Measurements from ENCODE around the gene TBXAS1. TPM values are rescaled to one million over a fixed set of nuclear protein-coding genes. Genes with fewer than 3 reads are reported as not detected.

Gene TBXAS1
- total and polyA plus RNA-seq, 4 donors = 19.6 to 126 (median 55.2) TPM

GRCh38 chr7:139984642-139985539 lies 155.8 kb downstream of the TBXAS1 start:
- Histone ChIP-seq H3K9ac (ENCODE audit: insufficient read depth in 1 of 2, low read length in 2 of 2) (no peak overlapping the region), H3K9me3 (ENCODE audit: control insufficient read depth in 4 of 4, insufficient read depth in 3 of 4, low read length in 3 of 4) (no peaks in the 10 kb centered on the region), H3K4me1 (ENCODE audit: control insufficient read depth in 5 of 5, insufficient read depth in 5 of 5, low read length in 5 of 5) (peaks cover 0 to 25% (median 6%) of the 10 kb centered on the region in 5 donors), H3K36me3 (ENCODE audit: control insufficient read depth in 4 of 4, insufficient read depth in 4 of 4, low read length in 4 of 4) (no peaks in the 10 kb centered on the region), H3K4me3 (no peak overlapping the region), H3K27me3 (ENCODE audit: control insufficient read depth in 3 of 3, insufficient read depth in 3 of 3, low read length in 2 of 3) (no peaks in the 10 kb centered on the region), H3K27ac (ENCODE audit: low read depth in 1 of 2, low read length in 1 of 2) (no peak overlapping the region)
- WGBS, 2 donors = 83 to 87% methylated on average over 8 of the region's 8 CpGs
- TF ChIP-seq CTCF (IDR thresholded peaks at IDR 0.05; ENCODE audit: control extremely low read depth, extremely low read depth) = no peak
- ATAC-seq (ENCODE audit: insufficient read depth, low FRiP score) (no peak), DNase-seq (no peak)

- Histone ChIP-seq H3K9ac (ENCODE audit: insufficient read depth in 1 of 2, low read length in 2 of 2) (no peak overlapping the region), H3K4me1 (ENCODE audit: control insufficient read depth in 5 of 5, insufficient read depth in 5 of 5, low read length in 5 of 5) (peaks cover 0 to 25% (median 4%) of the 10 kb centered on the region in 5 donors), H3K4me3 (no peak overlapping the region), H3K27me3 (ENCODE audit: control insufficient read depth in 3 of 3, insufficient read depth in 3 of 3, low read length in 2 of 3) (no peaks in the 10 kb centered on the region), H3K27ac (ENCODE audit: low read depth in 1 of 2, low read length in 1 of 2) (no peak overlapping the region), H3K36me3 (ENCODE audit: control insufficient read depth in 4 of 4, insufficient read depth in 4 of 4, low read length in 4 of 4) (no peaks in the 10 kb centered on the region), H3K9me3 (ENCODE audit: control insufficient read depth in 4 of 4, insufficient read depth in 3 of 4, low read length in 3 of 4) (no peaks in the 10 kb centered on the region)
- TF ChIP-seq CTCF (IDR thresholded peaks at IDR 0.05; ENCODE audit: control extremely low read depth, extremely low read depth) = no peak
- DNase-seq (no peak), ATAC-seq (ENCODE audit: insufficient read depth, low FRiP score) (no peak)
- 95 to 98% methylated on average over 10 of the region's 10 CpGs for WGBS, 2 donors
Observed at GRCh38 chr7:139985811-139986210, 156.7 kb downstream of the TBXAS1 start.

GRCh38 chr7:139987691-139988516 lies 158.8 kb downstream of the TBXAS1 start:
- TF ChIP-seq CTCF (IDR thresholded peaks at IDR 0.05; ENCODE audit: control extremely low read depth, extremely low read depth) = no peak
- Histone ChIP-seq H3K27me3 (ENCODE audit: control insufficient read depth in 3 of 3, insufficient read depth in 3 of 3, low read length in 2 of 3) (no peaks in the 10 kb centered on the region), H3K27ac (ENCODE audit: low read depth in 1 of 2, low read length in 1 of 2) (no peak overlapping the region), H3K9ac (ENCODE audit: insufficient read depth in 1 of 2, low read length in 2 of 2) (no peak overlapping the region), H3K4me1 (ENCODE audit: control insufficient read depth in 5 of 5, insufficient read depth in 5 of 5, low read length in 5 of 5) (peaks cover 0 to 25% (median 4%) of the 10 kb centered on the region in 5 donors), H3K36me3 (ENCODE audit: control insufficient read depth in 4 of 4, insufficient read depth in 4 of 4, low read length in 4 of 4) (no peaks in the 10 kb centered on the region), H3K4me3 (no peak overlapping the region), H3K9me3 (ENCODE audit: control insufficient read depth in 4 of 4, insufficient read depth in 3 of 4, low read length in 3 of 4) (no peaks in the 10 kb centered on the region)
- WGBS, 2 donors = 85 to 91% methylated on average over 13 of the region's 13 CpGs
- no peak for ATAC-seq (ENCODE audit: insufficient read depth, low FRiP score)
- DNase-seq = no peak
